ENCODE measurements around the gene MYNN.
A peak's percentile ranks its signal among the peaks of the same experiment; 100 is the strongest.

Gene MYNN

GRCh38 chr3:169780742-169781141, 7.5 kb downstream of the MYNN start:
- DNase-seq = no peak

- no peak for DNase-seq
Measured at GRCh38 chr3:169781209-169781855, 8.1 kb downstream of the MYNN start.

- no peak for DNase-seq
Measured at GRCh38 chr3:169787120-169787519, 13.9 kb downstream of the MYNN start.

- DNase-seq = no peak
Measured at GRCh38 chr3:169787791-169788190, 14.6 kb downstream of the MYNN start.

GRCh38 chr3:169790219-169790618, 17.0 kb downstream of the MYNN start:
- no peak for DNase-seq

GRCh38 chr3:169790687-169791429, 17.7 kb downstream of the MYNN start:
- DNase-seq = no peak

GRCh38 chr3:169792359-169792758, 19.2 kb downstream of the MYNN start:
- no peak for DNase-seq

GRCh38 chr3:169804681-169805080, 31.5 kb downstream of the MYNN start:
- no peak for DNase-seq

- DNase-seq = no peak
Measured at GRCh38 chr3:169809230-169809795, 36.1 kb downstream of the MYNN start.

- DNase-seq = no peak
Measured at GRCh38 chr3:169811631-169812331, 38.6 kb downstream of the MYNN start.

GRCh38 chr3:169812332-169813235, 39.4 kb downstream of the MYNN start, which contains the start of the genes LRRC34 and LRRIQ4:
LRRC34 (minus strand) TSS chr3:169812904; CDS start chr3:169812548, 356 bp downstream.
LRRIQ4 (plus strand) TSS chr3:169812870; CDS start chr3:169821922, 9,052 bp downstream.
- peak; percentile 51 for DNase-seq

- DNase-seq = no peak
Measured at GRCh38 chr3:169813278-169813677, 40.1 kb downstream of the MYNN start.

GRCh38 chr3:169813757-169814517, 40.7 kb downstream of the MYNN start:
- peak; percentile 53 for DNase-seq

GRCh38 chr3:169815590-169816150, 42.5 kb downstream of the MYNN start:
- no peak for DNase-seq

GRCh38 chr3:169818316-169818715, 45.1 kb downstream of the MYNN start:
- no peak for DNase-seq

GRCh38 chr3:169822091-169822490, 48.9 kb downstream of the MYNN start:
- DNase-seq = no peak

- DNase-seq = no peak
Measured at GRCh38 chr3:169822540-169822939, 49.3 kb downstream of the MYNN start.

- DNase-seq = no peak
Measured at GRCh38 chr3:169822983-169823382, 49.8 kb downstream of the MYNN start.

- DNase-seq = no peak
Measured at GRCh38 chr3:169825316-169825715, 52.1 kb downstream of the MYNN start.

- DNase-seq = no peak
Measured at GRCh38 chr3:169827712-169828111, 54.5 kb downstream of the MYNN start.

GRCh38 chr3:169835533-169835932, 62.3 kb downstream of the MYNN start:
- no peak for DNase-seq

All from activated CD4-positive, alpha-beta T cell treated with anti-CD3 and anti-CD28 coated beads for 1 hour (primary cell).